ENCODE measurements around the gene VPS45.
"Not testable (repeated sequence)": the region's sequence is repeated elsewhere in the genome, so short reads cannot be mapped to it uniquely, and the experiment has no call there.

The VPS45 gene

DNA sequence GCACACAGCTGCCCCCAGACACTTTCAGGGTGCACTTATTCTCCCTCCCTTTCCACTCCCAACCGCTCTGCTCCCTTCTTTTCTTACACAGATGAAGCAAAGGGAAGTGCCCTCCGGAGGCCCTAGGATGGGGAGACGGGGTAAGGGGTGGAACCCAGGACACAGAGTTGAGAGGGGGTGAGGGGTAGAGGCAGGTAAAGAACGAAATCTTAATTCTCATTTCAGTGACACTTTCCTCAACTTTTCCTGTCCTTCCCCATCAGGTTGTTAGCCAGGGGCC, 94.9 kb downstream of the VPS45 start:
- no peak for DNase-seq

DNA sequence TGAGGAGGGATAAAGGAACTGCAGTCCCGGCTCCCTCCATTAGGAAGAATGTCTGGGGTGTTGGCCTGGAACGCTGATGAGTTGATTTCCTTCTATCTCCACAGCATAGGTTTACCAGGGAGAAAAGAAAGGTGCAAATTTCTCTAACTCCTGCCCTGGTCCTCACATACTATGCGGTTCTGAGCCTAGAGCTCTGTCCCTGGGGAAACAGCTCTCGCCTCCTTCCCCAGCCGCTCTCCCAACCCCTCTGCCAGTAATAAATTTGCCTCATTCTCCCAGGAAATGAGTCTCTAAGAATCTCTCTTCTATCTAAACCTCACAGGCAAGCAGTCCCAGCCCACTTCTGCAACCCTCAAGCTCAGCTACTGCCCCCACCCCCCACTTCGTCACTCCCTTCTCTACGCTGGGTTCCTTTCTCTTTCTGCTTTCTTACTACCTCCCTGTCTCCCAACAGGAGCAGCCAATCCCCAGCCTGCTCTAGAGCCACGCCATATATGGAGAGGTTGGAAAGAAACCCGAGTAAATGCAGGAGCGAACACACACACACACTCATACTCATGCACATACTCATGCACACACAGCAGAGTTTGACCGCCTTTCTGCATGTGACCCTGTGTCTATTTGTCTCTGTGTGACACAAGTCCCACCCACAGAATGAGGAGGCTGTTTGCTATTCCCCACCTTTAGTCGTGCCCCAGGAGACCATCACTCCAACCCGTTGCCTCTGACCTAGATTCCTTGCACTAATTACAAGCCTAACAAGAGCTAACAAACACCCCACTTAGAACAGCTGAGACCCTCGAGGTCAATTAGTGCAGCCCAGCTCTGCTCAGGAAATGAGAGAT, 95.5 kb downstream of the VPS45 start:
- peak; percentile 99 for DNase-seq

DNA sequence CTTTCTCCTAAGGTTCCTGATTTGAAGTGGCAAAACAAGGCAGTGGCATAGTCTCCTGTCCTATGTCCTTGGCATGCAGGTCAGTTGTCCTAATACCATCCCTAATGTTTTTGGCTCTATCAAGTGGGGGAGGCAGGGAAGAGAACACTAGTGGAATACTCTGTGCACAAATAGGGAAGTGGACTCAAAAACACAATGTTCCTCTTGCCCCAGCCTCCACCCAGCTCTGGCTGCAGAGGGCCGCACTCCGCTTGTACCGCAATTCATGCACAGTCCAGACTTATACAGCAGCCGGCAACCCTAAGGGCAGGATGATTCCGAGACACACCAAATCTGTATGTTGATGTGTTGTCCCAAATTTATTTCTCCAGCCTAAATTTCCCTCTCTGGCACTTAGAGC, 96.6 kb downstream of the VPS45 start:
- no peak for DNase-seq

DNA sequence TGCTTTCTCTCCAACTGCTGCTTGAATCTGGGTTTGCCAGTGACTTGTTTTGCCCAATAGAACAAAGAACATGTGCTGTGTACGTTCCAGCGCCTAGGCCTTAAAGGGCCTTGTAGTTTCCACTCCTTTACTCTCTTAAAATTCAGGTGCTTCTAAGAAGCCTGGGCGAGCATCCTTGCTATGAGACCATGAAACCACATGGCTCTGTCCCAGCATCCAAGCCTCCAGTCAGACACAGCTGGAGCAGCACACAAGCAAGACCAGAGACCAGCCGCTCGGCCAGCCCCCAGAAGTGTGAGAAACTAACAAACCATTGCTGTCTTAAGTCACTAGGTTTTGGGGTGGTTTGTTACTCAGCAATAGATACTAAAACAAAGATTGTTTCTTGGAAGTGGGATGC, 97.2 kb downstream of the VPS45 start:
- no peak for DNase-seq

DNA sequence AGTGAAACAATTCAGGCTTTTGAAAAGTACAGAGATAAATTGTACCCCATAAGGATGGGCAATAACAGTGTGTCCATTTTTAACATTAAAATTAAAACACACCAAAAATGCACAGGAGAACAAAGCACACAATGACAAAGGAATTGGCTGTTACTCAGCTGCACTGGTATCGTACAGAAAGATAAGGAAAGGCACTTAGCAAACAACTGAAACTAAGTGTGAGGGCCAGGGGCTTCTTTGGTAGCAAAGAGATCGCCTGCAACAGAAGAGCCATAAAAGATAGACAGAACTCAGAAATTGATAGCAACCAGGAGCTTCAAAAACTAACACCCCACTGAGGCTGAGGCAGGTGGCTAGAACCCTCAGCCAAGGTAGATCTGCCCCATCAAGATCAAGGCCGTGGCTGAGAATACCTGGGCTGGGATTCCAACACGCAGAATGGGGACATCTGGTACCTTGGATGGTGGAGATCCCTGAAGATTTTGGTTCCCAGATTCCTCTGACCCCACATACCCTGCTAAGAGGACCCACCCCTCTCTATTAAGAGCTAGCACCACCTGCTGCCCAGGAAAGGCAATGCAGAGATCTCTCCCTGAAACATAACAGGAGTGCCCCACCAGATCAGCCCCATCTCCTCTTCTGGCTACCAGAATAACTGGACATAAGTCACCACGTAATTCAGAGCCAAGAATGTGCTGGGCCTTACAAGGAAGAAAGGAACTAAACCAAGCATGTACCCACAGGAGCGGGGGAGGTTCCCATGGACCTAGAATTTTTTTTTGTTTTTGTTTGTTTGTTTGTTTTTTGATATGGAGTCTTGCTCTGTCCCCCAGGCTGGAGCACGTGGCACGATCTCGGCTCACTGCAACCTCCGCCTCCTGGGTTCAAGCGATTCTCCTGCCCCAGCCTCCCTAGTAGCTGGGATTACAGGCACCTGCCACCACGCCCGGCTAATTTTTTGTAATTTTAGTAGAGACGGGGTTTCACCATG, 98.3 kb downstream of the VPS45 start:
- DNase-seq: peak; percentile 94

DNA sequence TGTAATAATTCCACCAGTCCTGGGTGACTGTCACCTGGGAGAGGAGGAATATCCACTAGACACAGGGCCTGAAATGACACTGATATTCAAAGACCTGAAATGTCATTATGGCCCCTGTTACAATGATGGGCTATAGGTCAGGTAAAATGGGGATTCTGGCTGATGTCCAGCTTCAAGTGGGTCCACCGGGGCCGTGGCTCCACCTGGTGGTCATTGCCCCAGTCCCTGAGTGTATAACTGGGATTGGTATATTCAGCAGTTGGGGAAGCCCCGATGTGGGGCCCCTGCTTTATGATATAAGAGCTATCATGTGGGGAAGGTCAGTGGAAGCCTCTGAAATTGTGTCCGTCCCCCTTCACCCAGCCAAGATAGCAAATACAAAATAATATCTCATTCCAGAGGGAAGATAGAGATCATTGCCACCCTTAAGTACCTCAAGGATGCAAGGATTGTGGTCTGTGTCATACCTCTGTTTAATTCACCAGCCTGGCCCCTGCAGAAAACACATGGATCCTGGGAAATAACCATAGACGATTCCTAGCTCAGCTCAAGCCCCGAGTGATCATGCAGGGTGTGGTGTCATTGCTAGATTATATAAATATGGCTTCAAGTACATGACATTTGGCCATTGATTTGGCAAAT, 101.5 kb downstream of the VPS45 start:
- DNase-seq: peak; percentile 88

DNA sequence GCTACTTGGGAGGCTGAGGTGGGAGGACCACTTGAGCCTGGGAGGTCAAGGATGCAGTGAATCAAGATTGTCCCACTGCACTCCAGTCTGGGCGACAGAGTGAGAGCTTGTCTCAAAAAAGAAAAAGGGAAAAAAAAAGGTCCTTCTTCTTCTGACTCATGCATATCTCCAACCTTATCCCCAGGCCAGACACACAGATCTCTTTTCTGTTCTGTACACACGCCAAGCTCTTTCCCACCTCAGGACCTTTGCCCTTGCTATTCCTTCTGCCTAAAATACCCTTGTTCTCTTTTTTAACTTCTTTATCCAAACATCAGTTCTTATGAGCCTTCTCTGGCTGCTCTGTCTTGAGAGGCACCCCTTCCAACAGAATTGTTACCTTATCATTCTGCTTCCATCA, 104.2 kb downstream of the VPS45 start:
- DNase-seq: peak; percentile 52

DNA sequence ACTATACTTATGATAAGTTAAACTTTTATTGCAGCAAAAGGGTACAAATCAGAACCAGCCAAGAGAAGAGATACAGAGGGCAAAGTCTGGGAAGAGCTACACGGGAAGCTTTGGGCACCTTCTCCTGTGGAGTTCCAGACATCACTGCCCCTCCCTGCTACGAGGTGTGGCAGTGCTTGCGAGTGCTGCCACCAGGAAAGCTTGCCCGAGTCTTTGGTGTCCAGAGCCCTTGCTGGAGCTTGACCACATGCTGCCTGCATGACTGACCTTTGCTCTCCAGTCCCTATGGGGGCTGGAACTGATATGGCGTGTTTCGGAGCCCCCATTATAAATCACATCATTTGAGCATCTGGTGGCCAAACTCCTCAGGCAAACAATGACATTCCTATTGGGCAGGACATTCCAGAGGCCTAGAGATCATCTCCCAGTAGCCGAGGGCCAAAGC, 105.6 kb downstream of the VPS45 start:
- DNase-seq: no peak

GRCh38 chr1:150176593-150176992, 109.0 kb downstream of the VPS45 start:
- no peak for DNase-seq

GRCh38 chr1:150178548-150178947, 111.0 kb downstream of the VPS45 start:
- no peak for DNase-seq

DNA sequence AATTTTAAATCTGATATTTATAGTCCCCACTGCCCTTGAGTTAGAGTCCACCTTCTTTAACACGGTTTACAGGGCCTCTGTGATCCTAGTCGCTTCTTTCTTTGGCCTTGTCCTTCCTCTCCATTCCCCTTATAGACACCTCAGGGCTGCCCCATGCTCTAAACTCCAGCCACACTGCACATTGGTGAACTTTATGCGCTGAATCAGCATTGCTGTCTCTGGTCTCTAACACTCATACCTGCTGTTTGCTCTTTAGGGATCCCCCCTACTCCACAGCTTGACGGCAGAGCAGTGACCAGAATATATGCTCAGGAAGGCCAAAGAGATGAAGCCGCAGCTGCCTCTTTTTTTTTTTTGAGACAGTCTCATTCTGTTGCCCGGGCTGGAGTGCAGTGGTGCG, 112.3 kb downstream of the VPS45 start:
- no peak for DNase-seq

DNA sequence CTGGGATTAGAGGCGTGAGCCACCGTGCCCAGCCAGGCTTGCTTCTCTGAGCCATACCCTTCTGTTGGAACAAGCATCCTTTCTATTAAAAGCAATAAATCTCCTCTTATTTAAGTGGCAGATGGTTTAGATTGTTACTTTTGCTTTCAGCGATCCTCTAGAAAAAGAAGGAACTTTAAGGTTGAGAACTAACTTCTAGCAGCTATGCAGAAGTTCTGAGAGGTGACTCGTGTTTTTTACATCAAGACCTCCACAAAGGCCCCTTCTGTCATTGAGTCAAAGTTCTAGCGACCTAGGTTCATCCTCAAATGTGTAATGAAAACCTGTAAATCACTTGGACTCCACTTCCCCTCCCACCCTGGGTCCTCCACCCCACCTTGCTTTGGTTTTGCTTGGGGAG, 112.9 kb downstream of the VPS45 start:
- DNase-seq: no peak

GRCh38 chr1:150182247-150182646, 114.7 kb downstream of the VPS45 start:
- DNase-seq: no peak

- no peak for DNase-seq
Observed at GRCh38 chr1:150183061-150183460, 115.5 kb downstream of the VPS45 start.

DNA sequence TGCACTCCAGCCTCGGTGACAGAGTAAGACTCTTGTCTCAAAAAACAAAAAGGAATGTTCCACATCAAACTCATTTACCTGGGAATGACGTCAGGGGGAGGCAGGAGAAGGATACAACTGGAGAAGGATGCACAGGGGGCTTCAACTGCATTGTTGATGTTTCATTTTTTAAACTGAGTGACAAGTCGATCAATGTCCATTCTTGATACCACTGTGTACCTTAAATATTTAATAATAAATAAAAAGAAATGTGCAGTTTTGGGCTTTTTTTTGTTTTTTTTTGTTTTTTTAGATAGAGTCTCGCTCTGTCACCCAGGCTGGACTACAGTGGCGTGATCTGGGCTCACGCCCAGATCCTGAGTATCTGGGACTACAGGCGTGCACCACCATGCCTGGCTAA, 117.9 kb downstream of the VPS45 start:
- no peak for DNase-seq

- DNase-seq: not testable (repeated sequence)
Observed at GRCh38 chr1:150186438-150186788, 118.8 kb downstream of the VPS45 start.

DNA sequence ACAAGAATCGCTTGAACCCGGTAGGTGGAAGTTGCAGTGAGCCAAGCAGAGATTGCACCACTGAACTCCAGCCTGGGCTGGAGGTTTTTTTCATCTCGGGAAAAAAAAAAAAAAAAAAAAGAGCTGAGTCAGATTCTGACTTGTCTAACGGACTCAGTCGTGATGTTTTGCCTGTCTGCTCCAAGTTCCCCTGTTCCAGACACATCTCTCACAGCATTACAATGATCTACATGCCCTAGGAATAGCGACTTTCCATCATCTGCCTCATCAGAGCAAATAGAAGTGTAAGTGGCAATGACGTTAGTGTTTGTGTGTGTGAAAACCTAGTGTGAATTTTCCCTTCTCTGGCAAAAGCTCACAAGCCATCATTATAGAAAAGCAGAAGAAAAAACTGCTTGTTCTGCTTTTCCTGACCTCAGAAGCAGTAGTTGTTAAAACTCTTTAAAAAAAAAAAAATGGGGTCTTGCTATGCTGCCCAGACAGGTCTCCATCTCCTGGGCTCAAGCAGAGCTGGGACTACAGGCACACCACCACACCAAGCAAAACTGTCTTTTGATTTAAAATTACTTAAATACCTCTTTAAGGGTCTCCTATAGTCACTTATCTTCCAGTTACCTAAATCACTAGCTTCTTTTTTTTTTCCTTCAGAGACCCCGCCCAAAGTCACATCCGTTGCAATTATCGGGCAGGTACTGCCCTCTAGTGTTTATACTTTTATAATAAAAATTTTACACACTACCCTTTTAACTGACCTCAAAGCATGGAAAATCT, 119.4 kb downstream of the VPS45 start:
- DNase-seq: peak; percentile 93

GRCh38 chr1:150187560-150187931, 120.0 kb downstream of the VPS45 start:
- no peak for DNase-seq

DNA sequence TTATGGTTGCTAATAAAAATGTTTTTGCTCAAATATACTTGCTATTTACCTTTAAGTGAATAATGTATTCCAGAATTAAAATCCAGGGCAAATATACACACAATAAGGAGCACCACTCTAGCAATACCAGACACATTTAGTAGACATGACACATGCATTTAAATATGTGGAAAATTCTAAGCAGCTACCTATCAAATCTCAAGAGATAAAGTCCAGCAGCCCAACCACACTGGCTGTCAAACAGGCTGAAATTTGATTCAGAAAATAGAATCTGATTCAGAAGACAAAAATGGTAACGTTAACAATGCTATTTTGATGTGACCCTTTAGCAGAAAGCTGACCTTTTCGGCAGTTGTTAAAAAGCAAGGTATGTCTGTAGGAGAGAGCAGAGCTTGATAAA, 124.4 kb downstream of the VPS45 start:
- DNase-seq: no peak

DNA sequence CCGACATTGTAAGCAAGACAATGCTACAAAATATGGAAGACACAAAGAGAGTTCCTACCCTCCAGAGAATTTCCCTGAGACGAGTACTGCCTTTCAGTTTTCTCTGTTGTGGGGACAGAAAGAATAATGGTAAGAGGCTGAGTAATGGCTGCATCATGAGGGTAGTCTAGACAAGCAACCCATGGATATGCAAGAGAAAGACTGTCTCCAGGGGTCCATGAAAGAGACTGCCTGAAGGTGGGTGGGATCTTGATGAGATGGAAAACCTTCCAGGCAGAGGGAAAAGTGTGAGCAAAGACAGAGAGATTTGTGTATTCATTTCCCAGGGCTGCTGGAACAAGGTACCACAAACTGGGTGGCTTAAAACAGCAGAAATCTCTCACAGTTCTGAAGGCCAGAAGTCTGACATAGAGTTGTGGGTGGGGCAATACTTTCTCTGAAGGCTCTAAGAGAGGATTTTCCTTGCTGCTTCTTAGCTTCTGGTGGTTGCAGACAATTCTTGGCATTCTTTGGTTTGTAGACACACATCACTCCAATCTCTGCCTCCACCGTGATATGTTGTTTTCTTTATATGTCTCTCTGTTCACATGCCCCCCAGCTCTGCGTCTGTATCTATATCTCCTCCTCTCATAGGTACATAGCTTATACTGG, 126.9 kb downstream of the VPS45 start:
- no peak for DNase-seq
